MM.1S (cell line): ENCODE data around the gene SUGP1.

ENCODE experiments used
- DNase-seq: peaks from one replicate; pipeline ENCODE4 v3.0.0-alpha.2; 2015
- H2AFZ ChIP-seq: fragments of 300-600 bp; sonication (generic); 2 replicates; pipeline ENCODE4 v1.6.0; 2016; ENCODE audit warnings: antibody characterized with exemption, low read length
- H3F3A ChIP-seq: fragments of 300-600 bp; sonication (generic); 2 replicates; pipeline ENCODE4 v1.6.1; 2016; ENCODE audit warnings: mild to moderate bottlenecking, antibody characterized with exemption, low read length, moderate library complexity, mixed read lengths; ENCODE audit not compliant: insufficient read depth
- H3K27ac ChIP-seq: fragments of 300-600 bp; sonication (generic); 2 replicates; pipeline ENCODE4 v1.5.1; 2016; ENCODE audit warnings: mild to moderate bottlenecking, low read length
- H3K27me3 ChIP-seq: fragments of 300-600 bp; sonication (generic); replicated peaks from 2 replicates; pipeline ENCODE4 v1.6.0; 2016; ENCODE audit warnings: low read length; ENCODE audit not compliant: insufficient read depth
- H3K36me3 ChIP-seq: fragments of 300-600 bp; sonication (generic); replicated peaks from 2 replicates; pipeline ENCODE4 v1.6.1; 2016; ENCODE audit warnings: mild to moderate bottlenecking, low read length, mixed read lengths; ENCODE audit not compliant: insufficient read depth
- H3K4me1 ChIP-seq: fragments of 300-600 bp; sonication (generic); 2 replicates; pipeline ENCODE4 v1.6.1; 2016; ENCODE audit warnings: low read length, mixed read lengths
- H3K4me2 ChIP-seq: fragments of 300-600 bp; sonication (generic); 2 replicates; pipeline ENCODE4 v1.6.0; 2016; ENCODE audit warnings: low read depth, low read length
- H3K4me3 ChIP-seq: fragments of 300-600 bp; sonication (generic); 2 replicates; pipeline ENCODE4 v1.5.1; 2016; ENCODE audit warnings: low read length, mixed read lengths
- H3K79me2 ChIP-seq: fragments of 300-600 bp; sonication (generic); 2 replicates; pipeline ENCODE4 v1.6.1; 2016; ENCODE audit warnings: mixed run types, low read length, mixed read lengths
- H3K9ac ChIP-seq: fragments of 300-600 bp; sonication (generic); 2 replicates; pipeline ENCODE4 v1.6.1; 2016; ENCODE audit warnings: low read length, mixed read lengths
- H3K9me2 ChIP-seq: fragments of 300-600 bp; sonication (generic); replicated peaks from 2 replicates; pipeline ENCODE4 v1.6.1; 2016; ENCODE audit warnings: mild to moderate bottlenecking, low read length, mixed read lengths; ENCODE audit not compliant: insufficient read depth
- H3K9me3 ChIP-seq: fragments of 300-600 bp; sonication (generic); replicated peaks from 2 replicates; pipeline ENCODE4 v1.6.1; 2016; ENCODE audit warnings: mild to moderate bottlenecking, low read length, mixed read lengths; ENCODE audit not compliant: insufficient read depth
- H4K20me1 ChIP-seq: fragments of 300-600 bp; sonication (generic); 2 replicates; pipeline ENCODE4 v1.6.1; 2016; ENCODE audit warnings: mild to moderate bottlenecking, low read length, moderate library complexity, mixed read lengths; ENCODE audit not compliant: insufficient read depth
- CTCF ChIP-seq: fragments of 300-600 bp; sonication (generic); IDR thresholded peaks from 2 replicates; pipeline ENCODE4 v1.5.1; 2016; ENCODE audit warnings: antibody characterized with exemption, low read length, mixed read lengths
- EZH2 ChIP-seq: fragments of 300-600 bp; sonication (generic); optimal IDR thresholded peaks from 2 replicates; pipeline ENCODE3; 2017; ENCODE audit warnings: low read depth, mild to moderate bottlenecking, antibody characterized with exemption, low read length, mixed read lengths
- EZH2phosphoT487 ChIP-seq: fragments of 300-600 bp; sonication (generic); IDR thresholded peaks from 2 replicates; pipeline ENCODE4 v1.6.1; 2018; ENCODE audit warnings: antibody characterized with exemption, low read length

The SUGP1 gene

GRCh38 chr19:19321141-19321577 is 850 bp upstream of the SUGP1 start:
- H3K4me2 ChIP-seq: peak overlapping the region; percentile 87
- peak overlapping the region; percentile 100 for H3K4me3 ChIP-seq
- peak; percentile 12 for DNase-seq
- H2AFZ ChIP-seq: peak overlapping the region; percentile 87
- H4K20me1 ChIP-seq: no peaks in the 10 kb centered on the region
- H3K9me3 ChIP-seq: no peaks in the 10 kb centered on the region
- peaks cover 93% of the 10 kb centered on the region for H3K79me2 ChIP-seq
- H3K36me3 ChIP-seq: 0 out of 2 replicates have a peak, but pooled peaks cover 4% of the 10 kb centered on the region
- peak overlapping the region; percentile 77; the same call in 1 of the 2 replicates for H3K27ac ChIP-seq
- no peaks in the 10 kb centered on the region for H3F3A ChIP-seq
- no peaks in the 10 kb centered on the region for H3K9me2 ChIP-seq
- TF ChIP-seq EZH2phosphoT487 (no peak), CTCF (no peak), EZH2 (no peak)
- H3K27me3 ChIP-seq: no peaks in the 10 kb centered on the region
- no peaks in the 10 kb centered on the region; the same call in 1 of the 2 replicates for H3K4me1 ChIP-seq
- peak overlapping the region; percentile 98 for H3K9ac ChIP-seq

GRCh38 chr19:19319732-19320360 is 463 bp downstream of the SUGP1 start:
- Histone ChIP-seq H2AFZ (peak overlapping the region; percentile 87), H4K20me1 (no peaks in the 10 kb centered on the region), H3K4me1 (no peaks in the 10 kb centered on the region; the same call in 1 of the 2 replicates), H3K79me2 (peaks cover 84% of the 10 kb centered on the region), H3K9me3 (no peaks in the 10 kb centered on the region), H3K4me2 (peak overlapping the region; percentile 84), H3K4me3 (peak overlapping the region; percentile 100), H3K27me3 (no peaks in the 10 kb centered on the region), H3K9ac (peak overlapping the region; percentile 98), H3K27ac (peak overlapping the region; percentile 77; the same call in 1 of the 2 replicates), H3F3A (no peaks in the 10 kb centered on the region), H3K36me3 (0 out of 2 replicates have a peak, but pooled peaks cover 3% of the 10 kb centered on the region), H3K9me2 (no peaks in the 10 kb centered on the region)
- peak; percentile 15 for DNase-seq
- TF ChIP-seq EZH2phosphoT487: no peak
- no peak for TF ChIP-seq CTCF
- TF ChIP-seq EZH2: no peak

DNA sequence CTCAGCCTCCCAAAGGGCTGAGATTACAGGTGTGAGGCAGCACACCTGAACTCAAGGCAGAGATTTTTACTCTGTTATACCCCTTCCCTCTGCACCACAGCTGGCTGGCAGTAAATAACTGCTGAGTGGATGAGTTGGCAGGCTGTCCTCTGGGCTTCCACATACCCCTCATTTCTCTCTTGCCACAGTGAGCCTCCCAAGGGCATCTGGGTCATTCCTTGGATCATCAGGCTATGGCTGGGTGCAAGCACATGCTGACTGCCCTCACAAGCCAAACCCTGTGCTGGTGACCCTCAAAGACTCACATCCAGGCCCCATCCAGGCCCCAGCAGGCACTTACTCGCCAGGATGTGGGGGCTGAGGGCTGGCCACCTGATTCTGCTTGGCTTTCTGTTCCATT is 4.2 kb downstream of the SUGP1 start:
- no peaks in the 10 kb centered on the region for H3F3A ChIP-seq
- H3K27ac ChIP-seq: no peak overlapping the region
- H3K9me2 ChIP-seq: no peaks in the 10 kb centered on the region
- H3K4me3 ChIP-seq: no peak overlapping the region
- H3K36me3 ChIP-seq: peaks cover 4% of the 10 kb centered on the region; the same call in 1 of the 2 replicates
- no peak overlapping the region for H2AFZ ChIP-seq
- peaks cover 60% of the 10 kb centered on the region for H3K79me2 ChIP-seq
- no peaks in the 10 kb centered on the region for H4K20me1 ChIP-seq
- no peak overlapping the region for H3K9ac ChIP-seq
- no peak overlapping the region for H3K4me2 ChIP-seq
- TF ChIP-seq EZH2 (no peak), CTCF (no peak), EZH2phosphoT487 (no peak)
- no peaks in the 10 kb centered on the region for H3K4me1 ChIP-seq
- H3K9me3 ChIP-seq: no peaks in the 10 kb centered on the region
- no peaks in the 10 kb centered on the region for H3K27me3 ChIP-seq
- DNase-seq: no peak
